Purkinje cell (primary cell): ENCODE measurements around the gene CA5B. TPM values are rescaled to one million over a fixed set of nuclear protein-coding genes. Genes with fewer than 3 reads are reported as not detected.

Source experiments
- polyA plus RNA-seq: library from polyadenylated mRNA; unstranded; fragments of >200 nt; fragmentation: Nextera tagmentation; gene quantifications from 2 replicates; pipeline ENCODE4 v1.2.1, GENCODE V29; 2014

CA5B gene, protein sequence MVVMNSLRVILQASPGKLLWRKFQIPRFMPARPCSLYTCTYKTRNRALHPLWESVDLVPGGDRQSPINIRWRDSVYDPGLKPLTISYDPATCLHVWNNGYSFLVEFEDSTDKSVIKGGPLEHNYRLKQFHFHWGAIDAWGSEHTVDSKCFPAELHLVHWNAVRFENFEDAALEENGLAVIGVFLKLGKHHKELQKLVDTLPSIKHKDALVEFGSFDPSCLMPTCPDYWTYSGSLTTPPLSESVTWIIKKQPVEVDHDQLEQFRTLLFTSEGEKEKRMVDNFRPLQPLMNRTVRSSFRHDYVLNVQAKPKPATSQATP
- 0.14 and 6.5 TPM in 2 replicates for polyA plus RNA-seq

DNA sequence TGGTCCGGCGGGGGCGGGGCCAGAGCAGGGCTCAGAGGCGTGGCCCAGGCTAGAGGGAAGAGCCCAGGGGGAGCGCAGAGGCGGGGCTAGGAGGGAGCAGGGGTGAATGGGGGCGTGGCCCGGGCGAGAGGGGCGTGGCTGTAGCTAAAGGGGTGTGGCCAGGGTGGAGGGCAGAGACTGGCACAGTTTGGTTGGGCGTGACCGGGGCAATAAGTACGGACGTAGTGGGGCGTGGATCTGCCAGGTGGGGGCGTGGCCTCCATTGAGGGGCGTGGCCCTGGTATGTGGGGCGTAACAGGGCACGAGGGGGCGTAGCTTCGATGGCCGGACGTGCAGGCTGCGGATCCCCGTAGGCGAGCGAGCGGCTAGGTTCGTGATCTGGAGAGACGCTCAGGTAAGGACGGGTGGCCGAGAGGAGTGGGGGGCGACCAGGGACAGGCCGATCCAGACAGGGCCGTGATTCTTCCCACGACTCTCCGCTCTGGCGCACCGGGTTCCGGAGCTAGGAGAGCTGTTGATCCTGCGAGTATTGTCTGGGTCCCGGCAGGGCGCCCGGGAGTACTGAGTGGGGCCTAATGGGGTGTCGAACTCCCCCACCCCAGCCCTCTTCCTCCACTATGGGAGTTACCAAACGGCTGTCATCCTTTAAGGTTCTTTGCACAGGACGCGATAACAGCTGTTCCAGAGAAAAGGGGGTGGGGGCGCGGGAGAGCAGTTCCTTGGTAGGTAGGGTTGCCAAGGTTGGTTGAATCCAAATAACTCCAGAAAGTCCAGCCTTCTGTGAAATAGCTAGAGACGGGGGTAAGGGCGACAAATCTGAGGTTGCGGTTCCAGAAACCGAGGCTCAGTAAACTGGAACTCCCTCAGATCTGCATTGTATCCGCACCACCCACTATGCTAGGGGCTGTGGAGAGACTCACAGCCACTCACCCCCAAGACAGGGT, at the start of gene CA5B:
Gene CA5B (plus strand): TSS at position 312 of the 944 bp plus-strand sequence. CDS start 11,754 bp downstream, outside the sequence.

DNA sequence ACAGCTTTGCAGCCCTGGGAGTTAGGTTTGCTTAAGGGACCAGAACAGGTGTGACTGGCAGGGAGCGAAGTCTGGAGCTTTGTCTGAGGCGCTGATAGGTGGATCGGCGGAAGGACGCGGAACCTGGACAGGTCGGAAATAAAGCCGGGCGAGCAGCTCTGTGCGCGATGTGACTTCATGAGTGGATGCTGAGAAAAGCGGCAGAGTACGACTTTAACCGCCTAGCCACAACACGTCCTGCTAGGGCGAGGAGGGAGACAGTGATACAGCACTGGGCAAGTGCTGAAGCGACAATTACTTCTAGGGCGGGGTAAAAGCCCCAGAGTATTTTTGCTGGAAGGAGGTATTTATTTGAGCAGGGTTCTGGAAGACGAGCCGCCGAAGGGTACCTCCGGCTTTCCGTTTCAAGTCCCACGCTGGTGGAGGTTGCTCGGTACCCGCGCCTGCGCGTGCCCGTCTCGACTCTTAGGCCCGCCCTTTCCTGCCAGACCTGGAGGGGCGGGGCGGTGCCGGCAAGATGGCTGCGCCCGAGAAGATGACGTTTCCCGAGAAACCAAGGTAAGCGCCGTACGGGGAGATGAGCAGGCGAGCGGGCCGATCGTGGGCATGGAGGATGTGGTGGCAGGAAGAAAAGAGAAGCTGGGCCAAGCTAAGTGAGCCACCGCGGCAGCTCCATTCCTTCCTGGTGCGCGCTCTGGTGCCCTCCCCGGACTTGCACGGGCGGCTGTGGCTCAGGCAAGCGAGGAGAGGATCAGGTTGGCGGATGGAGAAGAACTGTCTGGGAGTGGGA, 52.1 kb downstream of the CA5B start, which contains the start of gene ZRSR2:
Gene ZRSR2 (plus strand): TSS at position 506 of the 790 bp plus-strand sequence. CDS start 12 bp downstream, at position 518.

Other genes starting within 250 kb of the CA5B start
- gene PIR, start 244.9 kb upstream of the CA5B start, polyA plus RNA-seq, result 15.7 and 17.2 TPM in 2 replicates
- not detected in 2 replicates for gene BMX, start 237.5 kb upstream of the CA5B start, polyA plus RNA-seq
- 0.98 TPM in 1 of 2 replicates, not detected in the other for gene ACE2, start 137.3 kb upstream of the CA5B start, polyA plus RNA-seq
- 0.82 TPM in 1 of 2 replicates, not detected in the other for gene CLTRN, start 73.5 kb upstream of the CA5B start, polyA plus RNA-seq
- 4.4 and 18.4 TPM in 2 replicates for gene ZRSR2, start 52.2 kb downstream of the CA5B start, polyA plus RNA-seq
- gene AP1S2, start 116.5 kb downstream of the CA5B start, polyA plus RNA-seq, result 54.0 and 57.7 TPM in 2 replicates